ENCODE data around the gene ERC1.

ERC1 gene

DNA sequence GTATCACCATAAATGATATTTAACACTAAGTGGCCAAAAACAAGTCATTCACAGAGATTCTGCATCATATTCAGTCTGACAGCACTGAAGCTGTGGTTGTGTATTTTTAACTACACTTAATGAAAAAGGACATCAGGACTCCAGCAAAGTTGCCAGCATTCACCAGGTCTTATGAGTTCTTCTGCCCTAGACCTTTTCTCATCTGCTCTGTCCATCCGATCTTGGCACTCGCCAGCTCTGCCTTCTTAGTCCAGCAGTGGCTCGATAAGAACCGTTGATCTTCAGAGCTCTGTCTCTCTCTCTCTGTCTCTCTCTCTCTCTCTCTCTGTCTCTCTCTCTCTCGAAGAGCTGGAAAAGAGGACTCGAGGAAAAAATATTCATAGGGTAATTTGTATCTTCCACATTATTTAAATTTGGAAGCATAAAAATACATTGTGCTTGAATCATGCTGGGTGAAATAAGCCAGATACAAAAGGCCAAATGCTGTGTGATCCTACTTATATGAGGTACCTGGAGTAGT, 371.2 kb downstream of the ERC1 start:
- DNase-seq, result no peak

- no peak for DNase-seq
Observed at GRCh38 chr12:1365703-1366102, 374.7 kb downstream of the ERC1 start.

DNA sequence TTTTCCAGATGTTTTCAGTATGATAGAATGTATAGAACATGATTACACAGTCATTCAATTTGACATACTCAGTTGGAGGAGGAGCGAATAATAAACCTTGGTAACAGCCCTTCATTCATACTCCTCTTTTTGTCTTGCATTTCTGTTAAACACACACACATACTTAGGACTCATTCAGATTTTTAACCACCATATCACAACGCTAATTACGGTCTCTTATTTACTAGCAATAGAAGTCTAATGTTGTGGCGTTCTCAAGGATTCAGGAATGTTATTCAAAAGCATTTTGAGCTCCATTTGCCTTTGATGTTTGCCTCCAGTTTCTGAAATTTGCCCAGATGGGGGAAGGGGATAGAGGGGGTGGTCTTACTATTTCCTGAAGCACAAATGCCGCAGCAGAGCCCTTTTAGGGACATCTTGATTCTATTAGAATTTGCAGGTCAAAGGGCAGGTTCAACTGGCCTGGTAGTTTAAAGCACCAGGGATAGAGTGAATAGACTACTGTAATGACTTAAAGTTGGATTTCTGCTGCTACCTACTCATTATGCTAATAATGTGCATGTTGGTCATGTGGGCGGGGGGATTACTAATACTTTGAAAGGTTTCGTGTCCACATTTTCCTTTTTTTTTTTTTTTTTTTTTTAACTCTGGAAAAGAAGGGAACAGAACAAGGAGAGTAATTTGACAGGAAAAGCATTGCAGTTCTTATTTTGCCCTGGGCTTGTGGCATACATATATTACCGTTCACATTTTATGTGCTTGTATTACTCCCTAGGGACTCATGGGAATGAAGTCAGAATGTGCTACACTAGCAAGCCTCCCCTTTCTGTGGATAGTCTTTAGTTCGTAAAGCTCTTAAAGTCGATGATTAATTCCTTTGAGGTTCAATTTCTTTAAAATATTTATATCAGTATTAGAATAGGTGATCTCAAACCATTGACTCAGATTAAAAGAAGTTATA, 376.6 kb downstream of the ERC1 start:
- no peak for DNase-seq

GRCh38 chr12:1369460-1369859, 378.4 kb downstream of the ERC1 start:
- no peak for DNase-seq

DNA sequence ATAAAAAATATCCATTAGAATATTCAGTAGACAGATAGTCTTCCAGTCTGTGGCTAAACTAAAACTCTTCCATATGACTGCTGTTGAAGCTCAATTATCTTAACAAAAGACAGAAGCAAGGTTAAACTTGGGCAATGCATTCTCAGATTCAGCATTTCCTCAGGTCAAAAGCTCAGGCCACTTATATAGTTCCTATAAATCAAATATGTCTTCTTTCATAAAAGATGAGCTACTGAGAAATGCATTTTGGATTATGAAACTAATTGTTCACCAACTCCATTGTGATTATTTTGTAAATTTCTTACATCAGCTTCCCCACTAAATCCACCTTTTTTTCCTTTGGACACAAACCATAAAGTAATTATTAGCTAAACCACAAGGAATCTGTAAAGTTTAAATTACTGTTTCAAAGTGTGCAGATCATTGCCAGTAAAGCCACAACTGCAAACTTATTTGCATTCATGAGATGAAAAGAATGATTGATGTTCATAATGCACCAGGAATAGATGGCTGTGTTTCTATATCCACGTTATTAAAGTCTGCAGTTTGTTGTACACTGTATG, 379.0 kb downstream of the ERC1 start:
- DNase-seq, result no peak

GRCh38 chr12:1373901-1374735, 383.1 kb downstream of the ERC1 start:
- DNase-seq, result no peak

- no peak for DNase-seq
Observed at GRCh38 chr12:1375323-1375722, 384.3 kb downstream of the ERC1 start.

DNA sequence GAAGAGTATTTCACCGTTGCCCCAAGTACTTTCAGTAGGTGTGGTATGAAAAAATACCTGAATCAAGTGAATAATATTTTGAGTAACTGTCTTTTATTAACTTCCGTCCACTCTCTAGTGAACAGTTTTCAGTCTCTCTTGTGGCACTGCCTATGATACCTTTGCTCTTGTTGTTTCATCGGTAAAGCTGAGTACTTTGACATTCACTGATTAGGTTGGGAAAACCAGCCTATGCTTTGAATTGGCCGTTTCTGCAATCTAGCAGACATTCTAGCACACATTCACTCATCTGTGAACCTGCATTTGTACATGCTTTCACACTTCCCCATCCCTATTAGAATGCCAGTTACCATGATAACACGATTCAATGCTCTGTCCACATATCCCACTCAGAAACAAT, 386.1 kb downstream of the ERC1 start:
- no peak for DNase-seq

DNA sequence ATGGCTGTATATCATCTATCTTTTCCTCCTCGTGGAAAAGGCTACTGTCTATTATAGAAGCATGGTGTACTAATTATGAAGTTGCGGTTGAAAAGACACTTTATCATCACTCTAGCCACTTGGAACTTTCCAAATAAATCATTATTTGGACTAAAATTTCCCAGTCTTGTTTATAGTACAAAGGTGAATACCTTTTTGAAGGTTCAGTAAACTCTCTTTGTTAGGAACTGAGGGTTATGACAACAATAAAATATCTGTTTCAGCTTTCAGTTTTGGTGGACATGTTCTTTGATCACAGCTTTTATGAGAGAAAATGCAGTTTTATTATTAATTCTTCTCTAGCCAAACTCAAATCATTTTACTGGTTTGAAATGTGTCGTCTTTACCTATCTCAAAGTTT, 386.7 kb downstream of the ERC1 start:
- no peak for DNase-seq

- DNase-seq, result no peak
Observed at GRCh38 chr12:1380171-1380851, 389.3 kb downstream of the ERC1 start.

DNA sequence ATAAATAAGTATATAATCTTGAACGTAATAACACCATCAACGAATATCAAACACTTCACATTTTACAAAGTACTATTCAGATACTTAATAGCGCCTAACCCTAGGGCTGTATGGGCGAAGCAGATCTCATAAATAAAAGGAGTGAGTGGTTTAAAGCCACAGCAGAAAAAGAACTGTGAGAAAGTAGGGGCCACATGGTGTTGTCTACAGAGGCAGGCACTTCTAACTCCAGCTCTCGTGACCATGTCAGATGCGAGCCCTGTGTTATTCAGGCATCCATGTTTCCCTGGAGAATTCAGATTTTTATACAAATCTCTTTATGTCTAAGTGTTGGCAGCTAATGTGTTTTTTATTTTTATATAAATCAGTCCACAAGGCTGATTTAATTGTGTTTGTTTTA, 391.1 kb downstream of the ERC1 start:
- DNase-seq, result no peak

GRCh38 chr12:1382826-1383225, 391.8 kb downstream of the ERC1 start:
- no peak for DNase-seq

- no peak for DNase-seq
Observed at GRCh38 chr12:1383758-1384157, 392.7 kb downstream of the ERC1 start.

- no peak for DNase-seq
Observed at GRCh38 chr12:1384910-1385309, 393.9 kb downstream of the ERC1 start.

DNA sequence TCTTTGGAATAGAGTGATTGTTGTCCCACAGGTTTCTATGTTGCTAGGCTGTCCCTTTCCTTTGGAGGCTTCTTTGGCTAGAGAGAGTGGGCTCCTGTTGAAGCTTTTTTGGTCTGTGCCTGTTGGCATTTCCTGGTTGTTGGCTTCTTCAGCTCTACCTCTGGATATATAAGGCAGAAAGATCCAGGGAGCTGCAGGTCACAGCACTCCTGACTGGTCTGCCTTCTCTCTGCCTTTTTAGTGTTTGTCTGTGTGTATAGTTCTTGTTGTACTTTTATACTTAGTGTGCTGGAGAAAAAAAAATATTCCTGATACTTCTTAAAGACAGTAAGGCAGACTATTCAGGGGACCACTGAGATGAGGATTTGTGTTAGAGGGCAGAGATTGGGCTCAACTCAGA, 400.7 kb downstream of the ERC1 start:
- no peak for DNase-seq

GRCh38 chr12:1395421-1395955, 404.5 kb downstream of the ERC1 start:
- no peak for DNase-seq

DNA sequence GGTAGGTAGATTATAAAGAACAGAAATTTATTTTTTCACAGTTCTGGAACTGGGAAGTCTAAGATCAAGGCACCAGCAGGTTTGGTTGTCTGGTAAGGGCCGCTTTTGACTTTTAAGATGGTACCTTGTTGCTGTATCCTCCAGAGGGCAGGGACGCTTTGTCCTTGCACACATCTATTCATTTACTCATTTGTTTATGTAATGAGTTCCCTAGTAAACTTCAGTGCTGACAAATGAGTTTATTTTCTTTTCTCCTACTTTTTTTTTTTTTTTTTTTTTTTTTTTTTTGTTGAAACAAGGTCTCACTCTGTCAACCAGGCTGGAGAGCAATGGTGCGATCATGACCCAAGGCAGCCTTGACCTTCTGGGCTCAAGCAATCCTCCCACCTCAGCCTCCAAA, 407.6 kb downstream of the ERC1 start:
- no peak for DNase-seq

GRCh38 chr12:1401891-1402290, 410.9 kb downstream of the ERC1 start:
- no peak for DNase-seq

GRCh38 chr12:1403417-1403816, 412.4 kb downstream of the ERC1 start:
- no peak for DNase-seq

GRCh38 chr12:1405619-1406018, 414.6 kb downstream of the ERC1 start:
- DNase-seq, result no peak

DNA sequence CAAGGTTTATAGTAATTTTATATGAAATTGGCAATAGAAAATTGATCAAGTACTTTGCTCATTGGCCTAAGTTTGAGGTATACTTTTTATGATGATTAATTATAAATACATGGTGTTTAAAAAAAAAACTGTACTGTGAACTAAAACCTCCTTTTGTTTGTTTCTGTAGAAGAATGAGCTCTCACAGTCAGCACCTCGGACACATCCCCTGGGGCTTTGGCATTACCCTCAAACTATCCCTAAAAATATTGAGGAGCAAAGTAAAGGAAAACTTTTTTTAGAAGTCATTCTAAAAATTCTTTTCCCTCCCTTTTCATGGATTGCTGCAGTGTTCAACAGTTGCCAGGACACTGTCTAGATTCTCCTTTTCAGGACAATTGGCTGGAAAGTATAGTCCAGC, 419.8 kb downstream of the ERC1 start:
- DNase-seq, result no peak

DNA sequence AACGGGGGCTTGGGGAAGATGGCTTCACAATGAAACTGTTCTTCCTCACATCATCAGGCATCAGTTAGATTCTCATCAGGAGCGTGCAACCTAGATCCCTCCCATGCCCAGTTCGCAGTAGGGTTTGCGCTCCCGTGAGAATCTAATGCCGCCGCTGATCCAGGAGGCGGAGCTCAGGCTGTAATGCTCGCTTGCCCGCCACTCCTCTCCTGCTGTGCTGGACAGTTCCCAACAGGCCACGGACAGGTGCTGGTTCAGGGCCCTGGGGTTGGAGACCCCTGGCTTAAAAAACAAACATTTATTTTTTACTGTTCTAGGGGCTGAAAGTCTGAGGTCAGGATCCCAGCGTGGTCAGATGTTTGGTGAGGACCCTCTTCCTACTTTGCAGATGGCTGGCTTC, 422.9 kb downstream of the ERC1 start:
- DNase-seq, result no peak
